ENCODE results near the gene TPPP. TPM values are rescaled to one million over a fixed set of nuclear protein-coding genes. Genes with fewer than 3 reads are reported as not detected.

TPPP gene
- total RNA-seq, 1 donor from 2014 or later, result 2.2 TPM

GRCh38 chr5:658103-658502 lies 35.0 kb downstream of the TPPP start:
- H3K9me3 Mint-ChIP-seq (ENCODE audit: unreplicated experiment), result no peaks in the 10 kb centered on the region
- no peak for DNase-seq (ENCODE audit: low read depth)
- peaks cover 2% of the 10 kb centered on the region for H3K9me3 ChIP-seq (ENCODE audit: insufficient read depth, low read depth, low read length)
- no peaks in the 10 kb centered on the region for H3K79me2 ChIP-seq (ENCODE audit: insufficient read depth, low read length)
- H2AFZ ChIP-seq (ENCODE audit: low read depth, low read length), result no peak overlapping the region
- H3K36me3 Mint-ChIP-seq (ENCODE audit: low read depth, unreplicated experiment), result peaks cover 6% of the 10 kb centered on the region
- no peak for FAIRE-seq
- peak overlapping the region; percentile 94 for H3K27ac Mint-ChIP-seq (ENCODE audit: unreplicated experiment)
- H3K4me1 Mint-ChIP-seq (ENCODE audit: low read depth, unreplicated experiment), result peaks cover 14% of the 10 kb centered on the region
- H3K36me3 ChIP-seq (ENCODE audit: insufficient read depth, low read length), result no peaks in the 10 kb centered on the region
- H3K27ac ChIP-seq (ENCODE audit: low read depth, low read length), result peak overlapping the region; percentile 93
- H3K9ac ChIP-seq (ENCODE audit: low read length), result peak overlapping the region; percentile 71
- H3K27me3 Mint-ChIP-seq (ENCODE audit: low read depth, unreplicated experiment), result no peaks in the 10 kb centered on the region
- no peaks in the 10 kb centered on the region for H3K27me3 ChIP-seq (ENCODE audit: insufficient read depth, low read length)
- TF ChIP-seq, protein P1, sequence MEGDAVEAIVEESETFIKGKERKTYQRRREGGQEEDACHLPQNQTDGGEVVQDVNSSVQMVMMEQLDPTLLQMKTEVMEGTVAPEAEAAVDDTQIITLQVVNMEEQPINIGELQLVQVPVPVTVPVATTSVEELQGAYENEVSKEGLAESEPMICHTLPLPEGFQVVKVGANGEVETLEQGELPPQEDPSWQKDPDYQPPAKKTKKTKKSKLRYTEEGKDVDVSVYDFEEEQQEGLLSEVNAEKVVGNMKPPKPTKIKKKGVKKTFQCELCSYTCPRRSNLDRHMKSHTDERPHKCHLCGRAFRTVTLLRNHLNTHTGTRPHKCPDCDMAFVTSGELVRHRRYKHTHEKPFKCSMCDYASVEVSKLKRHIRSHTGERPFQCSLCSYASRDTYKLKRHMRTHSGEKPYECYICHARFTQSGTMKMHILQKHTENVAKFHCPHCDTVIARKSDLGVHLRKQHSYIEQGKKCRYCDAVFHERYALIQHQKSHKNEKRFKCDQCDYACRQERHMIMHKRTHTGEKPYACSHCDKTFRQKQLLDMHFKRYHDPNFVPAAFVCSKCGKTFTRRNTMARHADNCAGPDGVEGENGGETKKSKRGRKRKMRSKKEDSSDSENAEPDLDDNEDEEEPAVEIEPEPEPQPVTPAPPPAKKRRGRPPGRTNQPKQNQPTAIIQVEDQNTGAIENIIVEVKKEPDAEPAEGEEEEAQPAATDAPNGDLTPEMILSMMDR (IDR thresholded peaks at IDR 0.05; ENCODE audit: insufficient read depth, low read depth, low read length), result no peak
- no peak for TF ChIP-seq EZH2 (IDR thresholded peaks at IDR 0.05; ENCODE audit: insufficient read depth, low read length)
- peaks cover 11% of the 10 kb centered on the region for H3K4me1 ChIP-seq (ENCODE audit: insufficient read depth, low read length)
- no peaks in the 10 kb centered on the region for H4K20me1 ChIP-seq (ENCODE audit: insufficient read depth, low read length)
- H3K4me3 ChIP-seq (ENCODE audit: insufficient read depth, low read depth, low read length), result no peak overlapping the region
- H3K4me3 Mint-ChIP-seq (ENCODE audit: unreplicated experiment), result no peak overlapping the region
- peak overlapping the region; percentile 40 for H3K4me2 ChIP-seq (ENCODE audit: low read length)

- H3K9me3 ChIP-seq (ENCODE audit: insufficient read depth, low read depth, low read length), result peaks cover 2% of the 10 kb centered on the region
- Mint-ChIP-seq H3K9me3 (ENCODE audit: unreplicated experiment) (no peaks in the 10 kb centered on the region), H3K4me3 (ENCODE audit: unreplicated experiment) (no peak overlapping the region), H3K27ac (ENCODE audit: unreplicated experiment) (peak overlapping the region; percentile 94), H3K36me3 (ENCODE audit: low read depth, unreplicated experiment) (peaks cover 4% of the 10 kb centered on the region), H3K4me1 (ENCODE audit: low read depth, unreplicated experiment) (peaks cover 14% of the 10 kb centered on the region), H3K27me3 (ENCODE audit: low read depth, unreplicated experiment) (no peaks in the 10 kb centered on the region)
- H3K4me2 ChIP-seq (ENCODE audit: low read length), result peak overlapping the region; percentile 40
- peaks cover 11% of the 10 kb centered on the region for H3K4me1 ChIP-seq (ENCODE audit: insufficient read depth, low read length)
- H3K9ac ChIP-seq (ENCODE audit: low read length), result peak overlapping the region; percentile 71
- no peaks in the 10 kb centered on the region for H4K20me1 ChIP-seq (ENCODE audit: insufficient read depth, low read length)
- no peaks in the 10 kb centered on the region for H3K79me2 ChIP-seq (ENCODE audit: insufficient read depth, low read length)
- peak overlapping the region; percentile 93 for H3K27ac ChIP-seq (ENCODE audit: low read depth, low read length)
- peak; percentile 95 for DNase-seq (ENCODE audit: low read depth)
- H3K36me3 ChIP-seq (ENCODE audit: insufficient read depth, low read length), result no peaks in the 10 kb centered on the region
- FAIRE-seq, result no peak
- TF ChIP-seq, protein P1 (IDR thresholded peaks at IDR 0.05; ENCODE audit: insufficient read depth, low read depth, low read length), result no peak
- no peak for TF ChIP-seq EZH2 (IDR thresholded peaks at IDR 0.05; ENCODE audit: insufficient read depth, low read length)
- H3K4me3 ChIP-seq (ENCODE audit: insufficient read depth, low read depth, low read length), result no peak overlapping the region
- H3K27me3 ChIP-seq (ENCODE audit: insufficient read depth, low read length), result no peaks in the 10 kb centered on the region
- no peak overlapping the region for H2AFZ ChIP-seq (ENCODE audit: low read depth, low read length)
Observed at GRCh38 chr5:657570-657969, 35.6 kb downstream of the TPPP start.

GRCh38 chr5:655406-655805 lies 37.7 kb downstream of the TPPP start:
- H3K4me2 ChIP-seq (ENCODE audit: low read length), result no peak overlapping the region
- no peaks in the 10 kb centered on the region for H3K27me3 ChIP-seq (ENCODE audit: insufficient read depth, low read length)
- H3K27ac Mint-ChIP-seq (ENCODE audit: unreplicated experiment), result no peak overlapping the region
- H3K36me3 Mint-ChIP-seq (ENCODE audit: low read depth, unreplicated experiment), result peaks cover 4% of the 10 kb centered on the region
- H4K20me1 ChIP-seq (ENCODE audit: insufficient read depth, low read length), result no peaks in the 10 kb centered on the region
- peaks cover 11% of the 10 kb centered on the region for H3K4me1 ChIP-seq (ENCODE audit: insufficient read depth, low read length)
- H3K9ac ChIP-seq (ENCODE audit: low read length), result no peak overlapping the region
- FAIRE-seq (no peak), DNase-seq (ENCODE audit: low read depth) (no peak)
- no peaks in the 10 kb centered on the region for H3K9me3 ChIP-seq (ENCODE audit: insufficient read depth, low read depth, low read length)
- no peak overlapping the region for H2AFZ ChIP-seq (ENCODE audit: low read depth, low read length)
- H3K9me3 Mint-ChIP-seq (ENCODE audit: unreplicated experiment), result no peaks in the 10 kb centered on the region
- H3K4me1 Mint-ChIP-seq (ENCODE audit: low read depth, unreplicated experiment), result peaks cover 14% of the 10 kb centered on the region
- no peak overlapping the region for H3K4me3 Mint-ChIP-seq (ENCODE audit: unreplicated experiment)
- H3K36me3 ChIP-seq (ENCODE audit: insufficient read depth, low read length), result no peaks in the 10 kb centered on the region
- no peak overlapping the region for H3K27ac ChIP-seq (ENCODE audit: low read depth, low read length)
- no peaks in the 10 kb centered on the region for H3K27me3 Mint-ChIP-seq (ENCODE audit: low read depth, unreplicated experiment)
- no peaks in the 10 kb centered on the region for H3K79me2 ChIP-seq (ENCODE audit: insufficient read depth, low read length)
- no peak overlapping the region for H3K4me3 ChIP-seq (ENCODE audit: insufficient read depth, low read depth, low read length)
- TF ChIP-seq EZH2 (IDR thresholded peaks at IDR 0.05; ENCODE audit: insufficient read depth, low read length), result no peak
- TF ChIP-seq, protein P1 (IDR thresholded peaks at IDR 0.05; ENCODE audit: insufficient read depth, low read depth, low read length), result no peak

All from astrocyte (in vitro differentiated cells and primary cell).